Measurements from ENCODE around the gene UNC93A. TPM values are rescaled to one million over a fixed set of nuclear protein-coding genes. Genes with fewer than 3 reads are reported as not detected.
"Not testable (repeated sequence)": the region's sequence is repeated elsewhere in the genome, so short reads cannot be mapped to it uniquely, and the experiment has no call there.

The UNC93A gene
- total RNA-seq, 2 donors from 2014 or later, result not detected

DNA sequence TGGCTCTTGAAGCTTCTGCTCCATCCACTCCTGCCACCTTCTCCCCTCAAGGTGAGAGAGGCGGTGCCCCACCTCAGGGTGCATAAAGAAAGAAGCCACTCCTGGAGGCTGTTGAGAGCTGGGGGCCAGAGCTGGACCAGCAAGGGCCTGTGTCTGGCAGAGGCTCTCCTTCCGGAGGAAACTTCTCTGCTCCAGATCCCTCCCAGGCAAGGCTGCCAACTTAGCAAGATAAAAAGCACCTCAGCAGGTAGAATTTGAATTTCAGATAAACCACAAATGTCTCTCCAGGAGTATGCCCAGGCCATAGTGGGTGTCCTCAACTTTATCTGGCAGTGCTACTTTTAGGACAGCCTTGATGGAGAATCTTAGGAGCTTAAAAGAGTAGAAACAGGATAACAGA, 13.8 kb downstream of the UNC93A start:
- intact Hi-C loops (cut with DNase I), result no loop called here

DNA sequence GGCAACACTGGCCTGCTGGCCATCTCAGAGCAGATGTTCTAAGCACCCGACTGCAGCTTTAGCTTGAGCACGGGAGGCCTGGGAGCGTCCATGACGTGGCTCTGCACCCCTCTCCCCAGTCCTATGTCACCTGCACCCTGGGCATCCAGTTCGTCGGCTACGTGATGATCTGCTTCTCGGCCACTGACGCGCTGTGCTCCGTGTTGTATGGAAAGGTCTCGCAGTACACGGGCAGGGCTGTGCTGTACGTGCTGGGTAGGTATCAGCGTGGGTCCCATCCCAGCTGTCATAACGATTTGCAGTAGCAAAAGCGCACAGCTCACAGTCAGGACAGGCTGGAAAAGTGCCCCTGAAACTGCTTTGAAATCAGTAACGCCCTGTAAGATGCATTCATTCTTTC, 14.7 kb downstream of the UNC93A start:
- no peak for ATAC-seq
- intact Hi-C loops (cut with DNase I), result no loop called here

More for the DNA sequence above, 13.8 kb downstream of the UNC93A start:
- ATAC-seq, result no peak
- DNase-seq, result no peak

DNA sequence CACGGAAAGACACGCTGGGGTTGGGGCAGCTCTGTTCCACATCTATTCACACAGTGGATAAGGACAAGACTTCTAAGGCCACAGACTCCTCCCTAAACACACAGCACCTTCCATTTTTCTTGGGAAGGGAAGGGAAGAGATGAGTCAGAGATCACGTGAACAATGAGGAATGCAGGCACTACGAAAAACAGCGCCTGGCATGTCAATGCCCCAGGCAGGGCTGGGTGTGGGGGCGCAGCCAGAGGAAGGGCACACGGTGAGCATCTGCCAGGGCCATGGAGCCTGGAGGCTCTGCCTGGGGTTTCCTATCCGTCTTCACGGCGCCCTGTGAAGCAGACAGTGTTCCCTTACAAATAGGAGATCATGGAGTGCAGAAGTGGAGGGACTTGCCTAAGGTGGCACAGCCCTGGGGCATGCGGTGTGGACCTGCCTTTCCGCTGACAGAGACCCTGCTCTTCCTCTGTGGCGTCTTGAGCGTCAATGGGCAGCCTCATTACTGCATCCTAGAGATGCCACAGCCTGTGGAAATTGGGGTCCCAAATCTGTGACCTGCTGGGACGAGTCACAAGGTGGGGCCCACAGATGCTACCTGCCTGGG, 15.4 kb downstream of the UNC93A start:
- intact Hi-C loops (cut with DNase I), result no loop called here
- ATAC-seq (no peak), DNase-seq (no peak)

More for the DNA sequence above, 14.7 kb downstream of the UNC93A start:
- DNase-seq, result no peak

DNA sequence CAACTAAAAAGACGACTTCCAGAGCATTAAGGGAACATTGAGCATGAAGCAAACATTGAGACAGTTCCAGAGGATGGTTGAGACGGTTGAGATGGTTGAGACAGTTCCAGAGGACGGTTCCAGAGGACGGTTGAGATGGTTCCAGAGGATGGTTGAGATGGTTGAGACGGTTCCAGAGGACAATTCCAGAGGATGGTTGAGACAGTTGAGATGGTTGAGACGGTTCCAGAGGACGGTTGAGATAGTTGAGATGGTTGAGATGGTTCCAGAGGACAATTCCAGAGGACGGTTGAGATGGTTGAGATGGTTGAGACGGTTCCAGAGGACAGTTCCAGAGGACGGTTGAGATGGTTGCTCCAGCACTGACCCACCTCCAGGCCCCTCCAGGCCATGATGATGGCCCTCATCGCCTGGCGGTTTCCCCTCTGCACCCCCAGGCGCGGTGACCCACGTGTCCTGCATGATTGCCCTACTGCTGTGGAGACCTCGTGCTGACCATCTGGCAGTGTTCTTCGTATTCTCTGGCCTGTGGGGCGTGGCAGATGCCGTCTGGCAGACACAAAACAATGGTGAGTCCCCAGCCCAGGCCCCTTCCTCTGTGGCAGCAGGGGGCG, 16.3 kb downstream of the UNC93A start:
- intact Hi-C loops (cut with DNase I), result no loop called here
- no peak for DNase-seq
- ATAC-seq, result no peak

DNA sequence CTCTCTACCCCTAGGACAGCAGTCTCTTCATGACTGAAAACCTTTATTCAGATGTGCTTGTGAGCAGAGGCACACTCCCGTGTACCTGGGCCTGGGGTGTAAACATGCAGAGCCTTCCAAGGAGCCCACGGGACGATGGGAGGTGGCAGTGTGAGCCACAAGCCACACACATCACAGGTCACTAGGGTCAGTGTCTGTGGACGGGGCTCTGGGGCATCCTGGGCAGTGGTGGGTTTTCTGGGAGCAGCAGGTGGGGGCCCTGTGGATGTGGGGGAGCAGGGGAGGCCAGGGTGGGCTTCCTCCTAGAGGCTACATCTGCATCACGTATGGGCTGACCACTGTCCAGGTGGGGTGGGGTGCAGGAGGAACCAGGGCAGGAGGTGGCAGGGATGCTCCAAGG, 17.1 kb downstream of the UNC93A start:
- ATAC-seq (no peak), DNase-seq (no peak)
- intact Hi-C loops (cut with DNase I), result no loop called here

DNA sequence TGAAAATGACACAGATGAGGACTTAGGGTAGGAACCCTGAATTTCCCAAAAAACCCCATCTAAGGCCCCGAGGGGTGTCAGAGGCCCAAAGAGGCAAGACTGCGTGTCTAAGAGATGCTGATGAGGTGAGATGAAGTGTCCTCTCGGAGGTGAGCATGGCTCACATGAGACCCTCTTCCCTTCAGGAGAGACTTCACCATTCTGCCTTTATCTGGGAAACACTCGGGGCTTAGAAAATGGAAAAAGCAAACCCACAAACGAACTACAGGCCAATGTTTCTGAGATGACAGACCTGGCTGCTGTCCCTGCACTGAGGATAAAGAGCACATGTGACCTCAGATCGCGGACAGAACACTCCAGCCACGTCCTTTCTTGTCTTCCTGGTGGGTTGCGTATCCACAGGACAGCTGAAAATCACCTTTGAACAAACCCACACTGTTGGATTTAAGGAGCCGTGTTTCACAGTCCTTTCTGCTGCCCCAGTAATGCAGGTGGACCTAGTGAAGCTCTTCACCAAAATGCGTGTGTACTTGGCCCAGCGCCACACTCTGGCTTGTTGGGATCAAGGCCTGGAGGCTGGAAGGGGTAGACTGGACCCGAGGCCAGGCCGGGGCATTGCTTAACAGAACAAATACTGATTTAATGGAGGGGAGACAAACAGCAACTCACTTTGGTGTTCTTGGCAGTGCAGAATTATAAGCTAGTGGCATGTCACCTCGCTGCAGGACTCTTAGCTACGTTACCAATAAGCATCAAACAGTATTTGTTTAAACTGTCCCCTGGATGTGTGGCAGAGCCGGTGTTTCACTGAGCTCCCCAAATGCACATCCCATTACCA, 18.5 kb downstream of the UNC93A start:
- ATAC-seq; intact Hi-C loops (cut with DNase I); DNase-seq: not testable (repeated sequence)

DNA sequence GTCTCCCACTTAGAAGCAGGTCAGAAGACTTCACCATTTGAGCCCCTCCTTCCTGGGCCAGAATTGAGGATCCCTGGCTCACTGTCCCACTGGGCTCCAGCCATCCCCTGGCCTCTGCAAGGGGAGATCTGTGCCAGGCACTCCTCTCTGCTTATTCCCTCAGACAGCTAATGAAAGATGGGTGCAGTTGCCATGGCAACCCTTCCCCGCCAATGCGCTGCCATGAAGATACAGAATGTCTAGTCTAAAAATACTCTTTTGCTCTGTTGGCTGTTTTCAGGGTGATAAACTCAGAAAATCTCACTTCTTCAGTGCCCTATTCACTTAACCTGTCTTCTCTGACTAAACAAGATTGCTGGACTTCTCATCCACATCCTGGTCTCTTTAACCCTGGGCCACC, 20.2 kb downstream of the UNC93A start:
- ATAC-seq (no peak), DNase-seq (no peak)
- intact Hi-C loops (cut with DNase I), result no loop called here

DNA sequence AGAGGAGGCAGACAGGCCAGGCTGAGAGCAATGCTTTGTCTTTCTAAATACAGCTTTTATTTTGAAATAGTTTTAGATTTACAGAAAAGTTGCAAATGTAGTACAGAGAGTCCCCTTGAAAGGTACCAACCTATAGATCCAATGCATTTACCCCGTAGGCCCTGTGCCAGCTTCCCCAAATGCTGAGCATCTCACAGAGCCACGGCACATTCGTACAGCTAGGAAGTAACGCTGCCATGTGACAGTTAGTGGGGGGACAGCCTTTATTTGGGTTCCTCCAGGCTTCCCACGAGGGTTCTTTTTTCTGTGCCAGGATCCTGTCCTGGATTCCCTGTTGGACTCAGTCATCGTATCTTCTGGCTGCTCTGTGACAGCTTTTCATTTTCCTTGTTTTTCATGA, 20.6 kb downstream of the UNC93A start:
- ATAC-seq, result not testable (repeated sequence)

DNA sequence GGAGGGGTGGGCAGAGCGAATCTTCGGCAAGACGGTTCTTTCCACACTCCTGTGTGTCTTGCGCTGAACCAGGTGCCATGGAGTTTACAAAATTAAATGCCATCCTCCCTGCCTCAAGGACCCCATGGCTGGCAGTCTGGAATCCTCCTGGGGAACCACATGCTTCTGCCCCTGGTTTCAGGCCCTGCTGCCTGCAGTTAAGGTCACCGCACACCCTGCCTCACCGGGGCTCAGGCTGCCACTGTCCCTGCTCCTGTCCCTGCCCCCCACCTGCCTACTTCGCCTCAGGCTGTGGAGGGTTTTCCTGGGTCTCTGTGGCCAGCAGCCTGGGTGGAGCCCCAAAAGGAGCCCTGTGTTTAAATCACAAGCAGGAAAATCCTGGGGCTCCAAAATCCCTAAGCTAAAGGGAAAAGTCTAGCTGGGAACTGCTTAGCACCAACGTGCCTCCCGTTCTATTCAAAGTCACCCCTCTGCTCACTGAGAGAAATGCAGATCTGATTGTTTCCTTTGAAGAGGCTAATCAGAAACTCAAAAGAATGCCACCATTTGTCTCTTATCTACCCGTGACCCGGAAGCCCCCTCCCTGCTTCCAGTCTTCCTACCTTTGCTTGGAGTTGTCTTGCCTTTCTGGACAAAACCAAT, 23.2 kb downstream of the UNC93A start:
- DNase-seq (no peak), ATAC-seq (no peak)
- intact Hi-C loops (cut with DNase I), result no loop called here

More for the DNA sequence above, 20.6 kb downstream of the UNC93A start:
- intact Hi-C loops (cut with DNase I); DNase-seq: not testable (repeated sequence)

DNA sequence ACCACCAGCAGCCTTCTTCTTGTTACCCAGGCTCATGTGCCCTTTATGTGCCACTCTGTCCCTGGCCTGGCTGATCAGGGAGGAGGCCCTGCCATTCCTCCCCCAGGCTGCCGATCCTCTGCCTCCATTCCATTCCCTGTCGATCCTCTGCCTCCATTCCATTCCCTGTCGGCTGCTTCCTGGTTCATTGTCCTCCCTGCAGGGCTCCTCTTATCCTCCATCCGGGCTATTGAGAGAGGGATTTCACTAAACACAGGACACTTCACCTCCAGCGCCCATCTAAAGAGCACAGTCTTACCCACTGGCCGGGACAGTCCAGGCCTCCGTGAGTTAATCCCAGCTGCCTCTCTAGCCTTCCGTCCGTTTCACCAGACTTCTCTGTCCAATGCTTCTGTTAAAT, 26.1 kb downstream of the UNC93A start:
- intact Hi-C loops (cut with DNase I), result no loop called here
- ATAC-seq, result no peak

DNA sequence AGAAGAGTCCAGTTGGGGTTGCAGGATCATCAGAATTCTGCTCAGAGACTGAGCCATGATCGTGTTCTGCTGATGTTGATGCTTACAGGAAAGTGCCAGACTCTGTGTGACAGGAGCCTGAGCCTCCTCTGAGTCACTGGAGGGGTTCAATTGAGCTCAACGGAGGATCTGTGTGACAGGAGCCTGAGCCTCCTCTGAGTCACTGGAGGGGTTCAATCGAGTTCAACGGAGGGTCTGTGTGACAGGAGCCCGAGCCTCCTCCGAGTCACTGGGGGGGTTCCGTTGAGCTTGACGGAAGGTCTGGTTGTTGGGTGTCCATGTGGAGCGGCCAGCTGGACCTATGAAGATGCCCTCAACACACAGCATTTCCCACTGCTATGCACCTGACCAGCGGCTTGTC, 27.2 kb downstream of the UNC93A start:
- DNase-seq; ATAC-seq; intact Hi-C loops (cut with DNase I): not testable (repeated sequence)

More for the DNA sequence above, 26.1 kb downstream of the UNC93A start:
- DNase-seq, result no peak

DNA sequence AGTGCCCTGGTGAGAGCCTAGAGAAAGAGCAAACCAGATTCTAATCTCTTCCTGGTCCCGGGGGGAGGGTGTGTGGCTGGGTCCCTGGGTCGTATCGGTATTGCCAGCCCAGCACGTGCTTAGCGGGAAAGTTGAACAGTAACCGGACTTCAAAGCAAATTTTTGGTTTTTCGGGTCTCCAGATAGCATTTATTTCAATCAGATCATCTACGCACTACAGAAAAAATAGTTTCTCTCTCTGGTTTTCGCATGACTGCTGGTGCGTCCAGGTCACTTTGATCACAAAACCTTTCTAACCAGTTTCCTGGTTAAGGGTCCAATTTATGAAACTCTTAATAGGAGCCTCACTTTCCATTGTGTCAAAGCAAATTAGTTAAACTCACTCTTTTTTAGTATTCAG, 27.7 kb downstream of the UNC93A start:
- not testable (repeated sequence) for DNase-seq

DNA sequence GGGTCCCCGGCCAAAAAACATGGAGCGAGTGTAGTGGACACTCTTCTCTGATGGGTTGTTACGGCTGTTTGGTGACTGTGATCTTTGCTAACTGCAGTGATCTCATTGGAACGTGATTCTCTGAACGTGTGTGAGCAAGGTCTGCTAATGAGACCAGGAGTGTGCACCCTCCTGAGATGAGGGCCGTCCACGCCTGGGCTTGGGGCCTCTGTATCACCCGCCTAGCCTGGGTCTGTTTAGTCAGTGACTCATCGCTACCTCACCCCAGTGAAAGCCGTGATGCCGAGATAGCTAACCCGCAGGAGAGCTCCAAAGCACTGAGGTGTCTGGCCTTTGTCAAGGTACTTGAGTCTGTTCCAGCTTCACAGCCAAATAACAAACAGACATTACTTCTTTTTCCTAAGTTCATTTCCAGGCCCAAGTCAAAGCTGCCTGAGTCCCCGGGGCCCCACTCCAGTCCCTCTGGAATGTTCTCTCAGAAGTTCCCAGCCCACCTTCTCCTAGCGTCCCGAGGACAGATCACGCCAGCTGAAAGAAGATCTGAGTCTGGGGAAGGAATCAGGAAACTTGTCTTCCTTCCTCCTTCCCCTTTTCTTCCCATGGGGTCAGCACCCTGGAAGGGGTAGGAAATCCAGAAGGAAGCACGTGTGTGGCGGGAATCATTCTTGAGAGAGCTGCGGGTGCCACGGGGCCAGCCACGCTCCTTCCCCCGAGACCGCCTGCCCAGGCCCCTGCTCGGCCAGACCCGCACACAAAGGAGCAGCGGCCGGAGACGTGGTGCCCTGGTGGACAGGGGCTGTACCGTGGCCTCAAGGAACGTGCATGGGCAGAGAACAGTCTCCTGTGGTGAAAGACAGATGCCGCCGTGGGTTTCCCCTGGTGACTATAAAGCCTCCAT, 29.0 kb downstream of the UNC93A start:
- intact Hi-C loops (cut with DNase I); ATAC-seq; DNase-seq: not testable (repeated sequence)

More for the DNA sequence above, 27.7 kb downstream of the UNC93A start:
- ATAC-seq; intact Hi-C loops (cut with DNase I): not testable (repeated sequence)

DNA sequence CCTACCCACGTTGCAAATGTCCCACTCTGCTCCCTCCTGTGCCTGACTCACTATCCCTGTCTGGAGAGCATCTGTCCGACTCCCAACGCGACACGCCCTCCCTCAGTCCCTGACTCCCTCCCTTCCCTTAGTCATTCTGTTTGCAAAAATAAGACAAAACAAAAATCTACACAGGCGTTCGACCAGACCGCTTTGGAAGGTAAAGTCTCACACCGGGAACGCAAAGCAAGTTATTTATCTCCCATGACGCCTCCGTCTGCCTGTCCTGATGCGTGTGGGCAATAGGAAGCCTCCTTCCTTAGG, 29.6 kb downstream of the UNC93A start:
- DNase-seq; ATAC-seq; intact Hi-C loops (cut with DNase I): not testable (repeated sequence)

DNA sequence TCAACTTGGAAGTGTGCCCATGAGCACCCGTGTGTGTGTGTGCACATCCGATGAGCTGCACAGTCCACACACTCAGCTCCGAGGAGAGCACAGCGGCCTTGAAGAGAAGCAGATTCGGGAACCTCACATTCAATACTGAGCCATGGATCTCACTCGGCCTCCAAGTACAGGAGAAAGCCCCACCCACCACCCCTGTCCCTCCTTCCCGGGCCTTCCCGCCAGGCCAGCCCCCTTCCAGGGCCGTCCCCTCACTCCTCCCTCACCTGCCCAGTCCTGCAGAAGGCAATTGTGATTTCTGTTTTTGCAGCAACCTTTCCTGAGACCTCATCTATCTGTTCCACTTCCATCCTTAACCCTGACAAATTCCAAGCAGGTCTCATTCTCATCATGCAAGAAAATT, 30.1 kb downstream of the UNC93A start:
- not testable (repeated sequence) for ATAC-seq

DNA sequence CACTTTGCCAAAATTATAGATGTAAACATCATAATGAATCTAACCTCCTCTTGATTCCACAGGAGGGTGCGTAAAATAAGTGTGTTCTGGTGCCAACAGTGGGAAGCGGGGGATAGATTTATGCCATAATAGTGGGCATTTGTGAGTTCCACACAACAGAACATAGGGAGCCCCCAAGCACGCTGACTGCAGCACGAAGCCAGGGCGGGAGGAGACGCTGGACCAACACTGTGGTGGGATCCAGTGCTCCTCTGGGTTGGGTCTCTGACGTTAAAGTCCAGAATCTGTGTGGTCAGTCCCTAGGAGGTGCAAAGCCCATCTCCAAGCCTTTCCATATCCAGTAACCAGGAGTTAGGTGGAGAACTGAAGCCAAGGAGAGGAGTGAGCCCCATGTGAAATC, 32.0 kb downstream of the UNC93A start:
- DNase-seq (no peak), ATAC-seq (no peak)
- intact Hi-C loops (cut with DNase I), result no loop called here

More for the DNA sequence above, 30.1 kb downstream of the UNC93A start:
- DNase-seq; intact Hi-C loops (cut with DNase I): not testable (repeated sequence)

DNA sequence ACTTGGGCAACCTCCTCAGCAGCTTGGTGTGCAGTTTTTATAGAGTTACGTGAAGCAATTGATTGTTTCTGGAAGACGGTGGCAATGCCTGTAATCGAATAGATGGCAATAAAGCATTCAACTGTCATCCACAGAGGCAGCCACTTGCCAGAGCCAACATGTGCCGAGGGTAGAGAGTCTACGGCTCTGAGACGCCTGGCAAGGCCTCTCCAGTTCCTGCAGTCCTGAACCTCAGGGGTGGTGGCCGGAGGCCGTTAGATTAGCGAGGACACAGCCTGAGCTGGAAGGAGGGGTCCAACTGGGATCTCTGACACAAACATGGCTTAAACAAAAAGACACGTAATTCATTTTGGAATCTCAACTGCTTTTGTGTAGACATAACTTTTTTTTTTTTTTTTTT, 33.0 kb downstream of the UNC93A start:
- ATAC-seq (no peak), DNase-seq (no peak)
- intact Hi-C loops (cut with DNase I), result no loop called here

DNA sequence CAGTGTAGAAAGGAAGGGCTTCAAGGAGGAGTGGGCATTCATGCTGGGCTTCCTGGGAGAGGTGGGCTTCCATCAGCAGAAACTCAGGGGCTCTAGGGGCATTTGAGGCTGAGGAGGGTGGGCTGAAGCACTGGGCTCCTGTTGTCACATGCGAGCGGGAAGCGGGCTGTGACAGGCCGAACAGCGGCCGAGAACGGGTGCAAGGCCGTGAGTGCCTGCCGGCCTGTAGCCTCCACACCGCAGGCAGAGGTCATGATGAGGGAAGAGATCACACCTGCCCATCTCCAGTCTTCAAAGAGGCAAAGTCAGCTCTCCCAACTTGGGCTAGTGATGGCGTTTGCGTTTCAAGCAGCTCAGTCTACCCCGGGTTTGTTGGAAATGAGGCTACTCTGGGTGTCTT, 34.7 kb downstream of the UNC93A start:
- no peak for DNase-seq
- ATAC-seq, result no peak
- intact Hi-C loops (cut with DNase I), result no loop called here

DNA sequence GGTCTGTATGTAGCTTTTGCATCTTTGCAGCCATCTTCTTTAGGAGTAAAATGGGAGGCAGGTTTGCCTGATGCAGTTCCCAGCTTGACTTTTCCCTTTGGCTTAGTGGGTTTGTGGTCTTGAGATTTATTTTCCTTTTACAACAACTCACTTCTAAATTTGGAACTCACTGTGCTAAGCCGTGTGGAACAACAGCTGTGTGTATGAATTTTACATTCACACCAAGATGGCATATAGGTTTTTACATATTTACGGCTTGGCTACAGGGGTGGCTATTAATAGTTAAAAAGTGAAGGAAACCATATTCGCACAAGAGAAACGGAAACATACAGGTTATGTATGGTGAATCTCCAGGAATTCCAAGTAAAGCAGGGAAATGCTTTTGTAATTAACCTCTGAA, 36.3 kb downstream of the UNC93A start:
- intact Hi-C loops (cut with DNase I), result no loop called here
- DNase-seq (no peak), ATAC-seq (no peak)
